HepG2 (cell line): ENCODE results near the gene HOXA10. TPM values are rescaled to one million over a fixed set of nuclear protein-coding genes. Genes with fewer than 3 reads are reported as not detected.
A peak's percentile ranks its signal among the peaks of the same experiment; 100 is the strongest.

Experiments
- HIC2 ChIP-seq: sonication (generic); formaldehyde crosslinking; IDR thresholded peaks from 2 replicates; pipeline ENCODE4 v1.9.0; 2022; ENCODE audit warnings: low read depth, missing genetic modification reagents
- KMT2A ChIP-seq: sonication (generic); formaldehyde crosslinking; IDR thresholded peaks from 2 replicates; pipeline ENCODE4 v1.4.0; 2020; ENCODE audit warnings: missing genetic modification reagents
- MAFK ChIP-seq, 2 experiments: IDR thresholded peaks in 1 of 2; conservative IDR thresholded peaks in 1 of 2; 2 replicates each; pipeline ENCODE4 v1.6.1; 2011; ENCODE audit warnings: improper control_type of control experiment in 2 of 2, low read length in 2 of 2
- MED13 ChIP-seq: sonication (generic); formaldehyde crosslinking; IDR thresholded peaks from 2 replicates; pipeline ENCODE4 v1.5.0; 2020; ENCODE audit warnings: missing genetic modification reagents
- NFATC3 ChIP-seq: sonication (generic); formaldehyde crosslinking; IDR thresholded peaks from 2 replicates; pipeline ENCODE4 v1.5.1; 2020; ENCODE audit warnings: mild to moderate bottlenecking, missing genetic modification reagents
- RAD21 ChIP-seq: fragments of 450-650 bp; formaldehyde crosslinking; IDR thresholded peaks from 2 replicates; pipeline ENCODE4 v1.5.0; 2020; ENCODE audit warnings: mild to moderate bottlenecking
- RFX3 ChIP-seq: IDR thresholded peaks from 2 replicates; pipeline ENCODE4 v1.6.1; 2016; ENCODE audit warnings: missing biosample characterization, missing genetic modification reagents
- RXRA ChIP-seq: sonication (generic); formaldehyde crosslinking; IDR thresholded peaks from 2 replicates; pipeline ENCODE4 v1.5.1; 2020; ENCODE audit warnings: missing genetic modification reagents
- SCMH1 ChIP-seq: sonication (generic); formaldehyde crosslinking; IDR thresholded peaks from 2 replicates; pipeline ENCODE4 v1.9.0; 2021; ENCODE audit warnings: missing genetic modification reagents, mild to moderate bottlenecking, borderline replicate concordance
- SIN3B ChIP-seq: fragments of 150-350 bp; IDR thresholded peaks from 2 replicates; pipeline ENCODE4 v1.6.1; 2014; ENCODE audit warnings: low read length
- THRA ChIP-seq: sonication (generic); formaldehyde crosslinking; IDR thresholded peaks from 2 replicates; pipeline ENCODE4 v1.4.0; 2020; ENCODE audit warnings: missing genetic modification reagents, borderline replicate concordance
- THYN1 ChIP-seq: sonication (generic); formaldehyde crosslinking; IDR thresholded peaks from 2 replicates; pipeline ENCODE4 v1.8.1; 2023; ENCODE audit warnings: low read depth, mild to moderate bottlenecking, moderate library complexity, missing genetic modification reagents, borderline replicate concordance
- TSC22D2 ChIP-seq: sonication (generic); formaldehyde crosslinking; IDR thresholded peaks from 2 replicates; pipeline ENCODE4 v1.5.1; 2020; ENCODE audit warnings: missing genetic modification reagents, mild to moderate bottlenecking, borderline replicate concordance
- ZBTB8A ChIP-seq: sonication (generic); formaldehyde crosslinking; IDR thresholded peaks from 2 replicates; pipeline ENCODE4 v1.4.0; 2020; ENCODE audit warnings: mild to moderate bottlenecking, low read depth, missing genetic modification reagents, borderline replicate concordance
- ZFP36L2 ChIP-seq: sonication (generic); formaldehyde crosslinking; IDR thresholded peaks from 2 replicates; pipeline ENCODE4 v1.4.0; 2020; ENCODE audit warnings: missing genetic modification reagents
- ZIK1 ChIP-seq: sonication (generic); formaldehyde crosslinking; IDR thresholded peaks from 2 replicates; pipeline ENCODE4 v1.5.0; 2020; ENCODE audit warnings: mild to moderate bottlenecking, low read depth, missing genetic modification reagents, borderline replicate concordance
- ZNF101 ChIP-seq: sonication (generic); formaldehyde crosslinking; IDR thresholded peaks from 2 replicates; pipeline ENCODE4 v1.4.0; 2020; ENCODE audit warnings: mild to moderate bottlenecking, low read depth, missing genetic modification reagents, borderline replicate concordance
- ZNF564 ChIP-seq: sonication (generic); formaldehyde crosslinking; IDR thresholded peaks from 2 replicates; pipeline ENCODE4 v1.8.1; 2023; ENCODE audit warnings: mild to moderate bottlenecking, missing genetic modification reagents
- ZNF619 ChIP-seq: sonication (generic); formaldehyde crosslinking; IDR thresholded peaks from 2 replicates; pipeline ENCODE4 v1.4.0; 2020; ENCODE audit warnings: mild to moderate bottlenecking, missing genetic modification reagents
- polyA plus RNA-seq, 8 experiments: library from polyadenylated mRNA; depleted of rRNA in 3 of 8; stranded (reverse) in 7 of 8; unstranded in 1 of 8; fragments of >200 nt; fragmentation: Illumina TruSeq in 4 of 8; extraction: Trizol in 4 of 8; gene quantifications; 2 replicates each; pipeline versions ENCODE4 v1.2.1 to v1.2.3, GENCODE V29; 2011 to 2016; ENCODE audit warnings: low read depth in 4 of 8, missing spikeins in 1 of 8, mixed read lengths in 1 of 8; ENCODE audit not compliant: insufficient read depth in 1 of 8
- total RNA-seq, 5 experiments: library from RNA; depleted of rRNA; stranded (reverse); fragments of >200 nt; fragmentation: Illumina TruSeq; extraction: Trizol; gene quantifications; 2 replicates each; pipeline ENCODE4 v1.2.3, GENCODE V29; 2016; ENCODE audit warnings: low read depth in 1 of 5
- TF ChIP-seq, protein P1 (sequence below): sonication (generic); formaldehyde crosslinking; IDR thresholded peaks from 2 replicates; pipeline ENCODE4 v1.5.1; 2020; ENCODE audit warnings: mild to moderate bottlenecking, missing genetic modification reagents, moderate library complexity
- TF ChIP-seq, protein P2 (sequence below): IDR thresholded peaks from 2 replicates; pipeline ENCODE4 v1.6.1; 2018; ENCODE audit warnings: missing genetic modification reagents

Gene HOXA10
- total and polyA plus RNA-seq, 2 of the 13 experiments (the other 11 are each of a cell fraction or from before 2014, with no cell fraction given): not detected

GRCh38 chr7:27130540-27131389 lies 43.4 kb downstream of the HOXA10 start, which contains the start of gene HOXA4 (continued):
- TF ChIP-seq ZNF564 (no peak; the same call in 1 of the 2 replicates), RFX3 (CRISPR knock-in tag) (no peak), ZFP36L2 (CRISPR knock-in tag) (no peak), HIC2 (CRISPR knock-in tag) (no peak), RAD21 (CRISPR knock-in tag) (peak; percentile 50; the same call in 1 of the 2 replicates), MAFK (conservative IDR thresholded peaks at IDR 0.05 in 1 of 2, IDR thresholded peaks at IDR 0.05 in 1 of 2; ENCODE audit: low read length in 2 of 2) (no peak), ZNF619 (CRISPR knock-in tag) (peak; percentile 71; the same call in 1 of the 2 replicates), RXRA (peak; percentile 75), TSC22D2 (no peak), NFATC3 (CRISPR knock-in tag) (0 out of 2 replicates have a peak, but pooled peaks have one; percentile 65), ZBTB8A (no peak), SCMH1 (CRISPR knock-in tag) (no peak), THRA (CRISPR knock-in tag) (0 out of 2 replicates have a peak, but pooled peaks have one; percentile 51), MED13 (CRISPR knock-in tag) (no peak), ZIK1 (CRISPR knock-in tag) (no peak), KMT2A (CRISPR knock-in tag) (peak; percentile 84), THYN1 (CRISPR knock-in tag) (no peak), SIN3B (no peak), ZNF101 (CRISPR knock-in tag) (no peak)
- TF ChIP-seq, protein P1, sequence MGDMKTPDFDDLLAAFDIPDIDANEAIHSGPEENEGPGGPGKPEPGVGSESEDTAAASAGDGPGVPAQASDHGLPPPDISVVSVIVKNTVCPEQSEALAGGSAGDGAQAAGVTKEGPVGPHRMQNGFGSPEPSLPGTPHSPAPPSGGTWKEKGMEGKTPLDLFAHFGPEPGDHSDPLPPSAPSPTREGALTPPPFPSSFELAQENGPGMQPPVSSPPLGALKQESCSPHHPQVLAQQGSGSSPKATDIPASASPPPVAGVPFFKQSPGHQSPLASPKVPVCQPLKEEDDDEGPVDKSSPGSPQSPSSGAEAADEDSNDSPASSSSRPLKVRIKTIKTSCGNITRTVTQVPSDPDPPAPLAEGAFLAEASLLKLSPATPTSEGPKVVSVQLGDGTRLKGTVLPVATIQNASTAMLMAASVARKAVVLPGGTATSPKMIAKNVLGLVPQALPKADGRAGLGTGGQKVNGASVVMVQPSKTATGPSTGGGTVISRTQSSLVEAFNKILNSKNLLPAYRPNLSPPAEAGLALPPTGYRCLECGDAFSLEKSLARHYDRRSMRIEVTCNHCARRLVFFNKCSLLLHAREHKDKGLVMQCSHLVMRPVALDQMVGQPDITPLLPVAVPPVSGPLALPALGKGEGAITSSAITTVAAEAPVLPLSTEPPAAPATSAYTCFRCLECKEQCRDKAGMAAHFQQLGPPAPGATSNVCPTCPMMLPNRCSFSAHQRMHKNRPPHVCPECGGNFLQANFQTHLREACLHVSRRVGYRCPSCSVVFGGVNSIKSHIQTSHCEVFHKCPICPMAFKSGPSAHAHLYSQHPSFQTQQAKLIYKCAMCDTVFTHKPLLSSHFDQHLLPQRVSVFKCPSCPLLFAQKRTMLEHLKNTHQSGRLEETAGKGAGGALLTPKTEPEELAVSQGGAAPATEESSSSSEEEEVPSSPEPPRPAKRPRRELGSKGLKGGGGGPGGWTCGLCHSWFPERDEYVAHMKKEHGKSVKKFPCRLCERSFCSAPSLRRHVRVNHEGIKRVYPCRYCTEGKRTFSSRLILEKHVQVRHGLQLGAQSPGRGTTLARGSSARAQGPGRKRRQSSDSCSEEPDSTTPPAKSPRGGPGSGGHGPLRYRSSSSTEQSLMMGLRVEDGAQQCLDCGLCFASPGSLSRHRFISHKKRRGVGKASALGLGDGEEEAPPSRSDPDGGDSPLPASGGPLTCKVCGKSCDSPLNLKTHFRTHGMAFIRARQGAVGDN (CRISPR knock-in tag): peak; percentile 95
- TF ChIP-seq, protein P2, sequence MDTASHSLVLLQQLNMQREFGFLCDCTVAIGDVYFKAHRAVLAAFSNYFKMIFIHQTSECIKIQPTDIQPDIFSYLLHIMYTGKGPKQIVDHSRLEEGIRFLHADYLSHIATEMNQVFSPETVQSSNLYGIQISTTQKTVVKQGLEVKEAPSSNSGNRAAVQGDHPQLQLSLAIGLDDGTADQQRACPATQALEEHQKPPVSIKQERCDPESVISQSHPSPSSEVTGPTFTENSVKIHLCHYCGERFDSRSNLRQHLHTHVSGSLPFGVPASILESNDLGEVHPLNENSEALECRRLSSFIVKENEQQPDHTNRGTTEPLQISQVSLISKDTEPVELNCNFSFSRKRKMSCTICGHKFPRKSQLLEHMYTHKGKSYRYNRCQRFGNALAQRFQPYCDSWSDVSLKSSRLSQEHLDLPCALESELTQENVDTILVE: no peak
